Measurements from ENCODE around the gene PSMD12.
"Not testable (repeated sequence)": the region's sequence is repeated elsewhere in the genome, so short reads cannot be mapped to it uniquely, and the experiment has no call there.

Gene PSMD12

GRCh38 chr17:67353929-67354574 lies 12.3 kb downstream of the PSMD12 start:
- no peak for DNase-seq

DNA sequence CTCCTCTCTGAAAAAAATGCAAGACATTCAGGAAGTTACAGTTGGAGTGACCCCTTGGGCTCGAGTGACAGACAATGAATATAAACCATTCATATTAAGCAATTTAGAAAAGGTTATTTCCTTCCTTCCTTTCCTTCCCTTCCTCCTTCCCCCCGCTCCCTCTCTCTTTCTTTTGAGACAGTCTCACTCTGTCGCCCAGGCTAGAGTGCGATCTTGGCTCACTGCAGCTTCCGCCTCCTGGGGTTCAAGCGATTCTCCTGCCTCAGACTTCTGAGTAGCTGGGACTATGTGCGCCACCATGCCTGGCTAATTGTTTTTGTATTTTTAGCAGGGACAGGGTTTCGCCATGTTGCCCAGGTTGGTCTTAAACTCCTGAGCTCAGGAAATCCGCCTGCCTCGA lies 13.2 kb downstream of the PSMD12 start:
- DNase-seq, result no peak

- DNase-seq, result no peak
Observed at GRCh38 chr17:67349420-67349819, 17.0 kb downstream of the PSMD12 start.

GRCh38 chr17:67347826-67348225 lies 18.6 kb downstream of the PSMD12 start:
- no peak for DNase-seq

- no peak for DNase-seq
Observed at GRCh38 chr17:67343237-67343636, 23.1 kb downstream of the PSMD12 start.

- DNase-seq, result not testable (repeated sequence)
Observed at GRCh38 chr17:67338353-67338752, 28.0 kb downstream of the PSMD12 start.

DNA sequence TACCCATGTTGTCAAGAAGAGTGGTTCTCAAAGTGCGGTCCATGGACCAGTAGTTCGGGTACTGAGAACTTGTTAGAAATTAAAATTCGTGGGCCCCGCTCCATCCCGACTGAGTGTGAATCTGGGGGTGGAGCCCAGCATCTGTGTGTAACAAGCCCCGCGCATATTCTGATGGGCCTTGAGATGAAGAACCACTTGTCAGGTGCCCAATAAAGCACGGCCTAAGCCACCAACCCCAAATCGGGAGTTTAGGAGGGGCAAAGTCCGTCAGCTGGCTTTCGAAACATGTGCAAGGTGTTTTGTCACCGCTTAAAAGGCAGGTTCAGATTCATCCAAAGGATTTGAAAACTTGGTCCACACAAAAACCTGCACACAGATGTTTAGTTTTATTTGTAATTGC lies 29.5 kb downstream of the PSMD12 start:
- DNase-seq, result no peak

- DNase-seq, result no peak
Observed at GRCh38 chr17:67335245-67335835, 31.0 kb downstream of the PSMD12 start.

DNA sequence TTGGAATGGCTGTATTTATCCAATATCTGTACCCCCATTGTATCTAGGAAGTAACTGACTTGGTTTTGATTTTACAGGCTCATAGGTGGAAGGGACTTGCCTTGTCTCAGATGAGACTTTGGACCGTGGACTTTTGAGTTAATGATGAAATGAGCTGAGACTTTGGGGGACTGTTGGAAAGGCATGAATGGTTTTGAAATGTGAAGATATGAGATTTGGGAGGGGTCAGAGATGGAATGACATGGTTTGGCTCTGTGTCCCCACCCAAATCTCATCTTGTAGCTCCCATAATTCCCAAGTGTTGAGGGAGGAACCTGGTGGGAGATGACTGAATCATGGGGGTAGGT lies 34.2 kb downstream of the PSMD12 start:
- not testable (repeated sequence) for DNase-seq

DNA sequence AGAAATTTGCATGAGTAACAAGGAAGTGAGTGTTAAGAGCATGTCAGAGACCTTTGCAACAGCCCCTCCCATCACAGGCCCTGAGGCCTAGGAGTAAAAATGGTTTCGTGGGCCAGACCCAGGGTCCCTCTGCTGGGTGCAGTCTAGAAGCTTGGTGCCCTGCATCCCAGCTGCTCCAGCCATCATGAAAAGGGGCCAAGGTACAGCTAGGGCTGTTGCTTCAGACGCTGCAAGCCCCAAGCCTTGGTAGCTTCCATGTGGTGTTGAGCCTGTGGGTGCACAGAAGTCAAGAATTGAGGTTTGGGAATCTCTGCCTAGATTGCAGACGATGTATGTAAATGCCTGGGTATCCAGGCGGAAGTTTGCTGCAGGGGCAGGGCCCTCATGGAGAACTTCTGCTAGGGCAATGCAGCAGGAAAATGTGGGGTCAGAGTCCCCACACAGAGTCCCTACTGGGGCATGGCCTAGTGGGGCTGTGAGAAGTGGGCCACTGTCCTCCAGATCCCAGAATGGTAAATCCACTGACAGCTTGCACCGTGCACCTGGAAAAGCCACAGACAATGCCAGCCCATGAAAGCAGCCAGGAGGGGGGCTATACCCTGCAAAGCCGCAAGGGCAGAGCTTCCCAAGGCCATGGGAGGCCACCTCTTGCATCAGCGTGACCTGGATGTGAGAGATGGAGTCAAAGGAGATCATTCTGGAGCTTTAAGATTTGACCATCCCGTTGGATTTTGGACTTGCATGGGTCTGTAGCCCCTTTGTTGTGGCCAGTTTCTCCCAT lies 34.8 kb downstream of the PSMD12 start:
- not testable (repeated sequence) for DNase-seq

DNA sequence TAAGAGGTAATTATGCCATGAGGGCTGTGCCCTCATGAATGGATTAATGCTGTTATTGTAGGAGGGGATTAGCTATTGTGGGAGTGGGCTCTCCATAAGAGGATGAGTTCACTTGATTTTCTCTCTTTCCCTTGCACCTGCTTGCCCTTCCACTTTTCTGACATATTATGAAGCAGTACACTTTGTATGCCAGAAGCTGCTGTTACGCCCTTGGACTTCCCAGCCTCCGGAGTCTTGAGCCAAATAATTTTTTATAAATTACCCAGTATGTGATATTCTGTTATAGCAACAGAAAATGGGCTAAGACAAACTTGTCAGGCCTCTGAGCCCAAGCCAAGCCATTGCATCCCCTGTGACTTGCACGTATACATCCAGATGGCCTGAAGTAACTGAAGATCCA lies 38.4 kb downstream of the PSMD12 start:
- no peak for DNase-seq

DNA sequence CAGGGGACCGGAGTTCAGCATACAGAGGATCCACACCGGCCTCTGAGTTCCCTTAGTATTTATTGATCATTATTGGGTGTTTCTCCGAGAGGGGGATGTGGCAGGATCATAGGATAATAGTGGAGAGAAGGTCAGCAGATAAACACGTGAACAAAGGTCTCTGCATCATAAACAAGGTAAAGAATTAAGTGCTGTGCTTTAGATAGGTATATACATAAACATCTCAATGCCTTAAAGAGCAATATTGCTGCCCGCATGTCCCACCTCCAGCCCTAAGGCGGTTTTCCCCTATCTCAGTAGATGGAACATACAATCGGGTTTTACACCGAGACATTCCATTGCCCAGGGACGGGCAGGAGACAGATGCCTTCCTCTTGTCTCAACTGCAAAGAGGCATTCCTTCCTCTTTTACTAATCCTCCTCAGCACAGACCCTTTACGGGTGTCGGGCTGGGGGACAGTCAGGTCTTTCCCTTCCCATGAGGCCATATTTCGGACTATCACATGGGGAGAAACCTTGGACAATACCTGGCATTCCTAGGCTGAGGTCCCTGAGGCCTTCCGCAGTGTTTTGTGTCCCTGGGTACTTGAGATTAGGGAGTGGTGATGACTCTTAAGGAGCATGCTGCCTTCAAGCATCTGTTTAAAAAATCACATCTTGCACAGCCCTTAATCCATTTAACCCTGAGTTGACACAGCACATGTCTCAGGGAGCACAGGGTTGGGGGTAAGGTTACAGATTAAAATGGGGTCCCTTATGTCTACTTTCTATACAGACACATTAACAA lies 39.2 kb downstream of the PSMD12 start:
- not testable (repeated sequence) for DNase-seq

- DNase-seq, result no peak
Observed at GRCh38 chr17:67326440-67326839, 39.9 kb downstream of the PSMD12 start.

DNA sequence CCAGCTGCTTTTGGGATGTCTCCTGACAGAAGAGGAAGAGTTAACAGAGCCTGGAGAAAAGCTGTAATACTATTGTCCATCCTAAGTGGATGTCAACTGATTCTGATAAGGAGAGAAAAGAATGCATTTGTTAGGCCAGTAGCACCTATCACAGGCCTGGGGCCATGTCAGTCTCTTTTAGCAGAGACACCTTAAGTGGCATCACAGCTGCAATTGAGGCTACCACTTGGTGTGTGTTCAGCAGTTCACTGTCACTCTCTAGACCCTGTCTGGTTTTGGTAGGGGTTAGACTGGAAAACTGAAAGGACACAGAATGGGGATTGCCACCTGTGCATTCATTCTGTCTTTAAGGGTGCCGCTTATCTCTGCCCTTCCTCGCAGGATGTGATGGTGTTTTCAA lies 42.0 kb downstream of the PSMD12 start:
- no peak for DNase-seq

DNA sequence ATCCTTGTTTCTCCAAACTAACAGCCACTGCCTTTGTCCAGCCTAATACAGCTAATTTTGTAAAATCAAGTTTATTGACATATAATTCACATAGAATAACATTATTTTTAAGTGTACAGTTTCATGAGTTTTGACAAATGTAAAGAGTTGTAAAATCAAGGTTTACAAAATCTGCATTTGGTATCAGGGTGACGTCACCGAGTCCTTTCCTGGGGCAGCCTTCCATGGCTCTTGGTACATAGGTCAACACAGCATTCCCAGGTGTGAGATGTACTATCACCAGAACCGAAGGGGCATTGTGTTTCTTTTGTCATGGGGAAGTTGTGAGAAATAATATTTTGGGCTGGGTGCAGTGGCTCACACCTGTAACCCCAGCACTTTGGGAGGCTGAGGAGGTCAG lies 42.9 kb downstream of the PSMD12 start:
- DNase-seq, result no peak

DNA sequence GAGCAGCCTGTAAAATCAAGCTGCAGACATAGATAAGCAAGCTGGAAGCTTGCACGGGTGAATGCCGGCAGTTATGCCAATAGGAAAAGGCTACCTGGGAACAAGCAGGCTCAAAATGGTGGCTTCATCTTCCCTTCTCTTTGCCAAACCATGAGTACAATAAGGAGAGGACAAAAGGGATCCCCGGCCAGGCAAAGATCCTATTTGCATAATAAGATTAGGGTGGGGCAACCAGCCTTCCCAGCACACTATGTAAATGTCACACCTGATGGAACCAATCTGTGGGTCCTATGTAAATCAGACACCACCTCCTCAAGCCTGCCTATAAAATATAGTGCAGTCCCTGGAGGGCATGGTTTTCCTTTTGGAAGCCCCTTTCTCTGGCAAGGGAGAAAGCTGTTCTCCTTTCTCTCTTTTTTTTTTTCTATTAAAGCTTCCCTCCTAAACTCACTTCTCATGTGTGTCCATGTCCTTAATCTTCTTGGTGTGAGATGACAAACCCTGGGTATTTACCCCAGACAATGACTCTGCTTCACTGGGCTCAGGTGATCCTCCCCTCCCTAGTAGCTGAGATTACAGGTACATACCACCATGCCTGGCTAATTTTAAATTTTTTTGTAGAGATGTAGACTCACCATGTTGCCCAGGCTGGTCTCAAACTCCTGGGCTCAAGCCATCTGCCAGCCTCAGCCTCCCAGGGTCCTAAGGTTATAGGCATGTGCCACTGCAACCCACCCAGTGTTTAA lies 44.2 kb downstream of the PSMD12 start:
- DNase-seq, result no peak

DNA sequence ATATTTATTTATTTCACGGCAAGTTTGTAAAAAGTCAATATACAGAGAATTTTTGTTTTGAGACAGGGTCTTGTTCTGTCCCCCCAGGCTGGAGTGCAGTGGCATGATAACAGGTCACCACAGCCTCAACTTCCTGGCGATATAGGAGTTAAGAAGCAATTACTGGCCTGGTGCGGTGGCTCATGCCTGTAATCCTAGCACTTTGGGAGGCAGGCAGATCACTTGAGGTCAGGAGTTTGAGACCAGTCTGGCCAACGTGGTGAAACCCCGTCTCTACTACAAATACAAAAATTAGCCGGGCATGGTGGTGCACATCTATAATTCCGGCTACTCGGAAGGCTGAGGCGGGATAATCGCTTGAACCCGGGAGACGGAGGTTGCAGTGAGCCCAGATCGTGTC lies 44.9 kb downstream of the PSMD12 start:
- not testable (repeated sequence) for DNase-seq

- DNase-seq, result no peak
Observed at GRCh38 chr17:67316781-67317180, 49.6 kb downstream of the PSMD12 start.

- no peak for DNase-seq
Observed at GRCh38 chr17:67315865-67316264, 50.5 kb downstream of the PSMD12 start.

DNA sequence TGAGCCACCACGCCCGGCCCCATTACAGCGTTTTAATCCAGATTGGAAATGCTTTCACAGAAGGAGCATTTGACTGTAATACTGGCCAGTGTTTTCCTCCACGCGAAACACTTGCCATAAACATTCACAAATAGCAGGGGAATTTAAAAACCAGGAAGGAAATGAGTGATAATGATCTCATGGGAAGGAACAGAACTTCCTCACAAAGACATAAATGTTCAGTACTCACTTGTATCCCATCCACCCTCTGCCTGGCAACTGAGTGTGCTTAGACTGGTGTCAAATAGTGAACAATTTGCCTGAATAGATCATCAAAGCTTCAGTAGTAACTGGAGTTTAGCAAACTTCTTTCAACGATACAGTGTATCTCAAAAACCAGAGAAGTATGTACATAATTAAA lies 54.1 kb downstream of the PSMD12 start:
- no peak for DNase-seq

DNA sequence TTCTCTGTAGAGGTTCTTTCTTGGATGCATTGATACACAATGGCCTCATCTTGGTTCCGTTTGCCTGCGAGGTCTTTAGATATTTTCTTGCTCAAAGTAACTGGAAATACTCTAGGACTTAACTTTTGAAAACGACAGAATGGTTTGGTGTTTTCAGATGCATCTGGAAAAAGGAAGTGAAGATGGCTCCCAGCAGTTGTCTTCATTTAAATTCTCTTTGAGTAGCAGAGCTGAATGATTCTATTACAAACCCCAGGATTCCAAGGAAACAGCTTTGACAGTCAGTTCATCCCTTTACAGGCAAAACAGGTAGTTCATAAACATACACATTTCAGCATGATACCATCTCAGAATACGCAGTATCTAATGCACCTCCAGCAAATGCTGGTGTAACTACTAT lies 54.8 kb downstream of the PSMD12 start:
- DNase-seq, result no peak

- no peak for DNase-seq
Observed at GRCh38 chr17:67310406-67310805, 56.0 kb downstream of the PSMD12 start.
